GM21723 (cell line): ENCODE data around the gene FAM89A.

Source experiments
- ATAC-seq: cut with Tn5 transposase; IDR thresholded peaks from one replicate; pipeline ENCODE4 v1.9.1; 2021; ENCODE audit warnings: mild to moderate bottlenecking, moderate library complexity; ENCODE audit not compliant: unreplicated experiment

Gene FAM89A

GRCh38 chr1:230970432-230970831 lies 69.6 kb downstream of the FAM89A start:
- no peak for ATAC-seq
